Tibial nerve (tissue), 4 donors: Measurements from ENCODE around the gene OBSCN. TPM values are rescaled to one million over a fixed set of nuclear protein-coding genes. Genes with fewer than 3 reads are reported as not detected.

ENCODE experiments used
- DNase-seq, 2 donors: peaks; one replicate each; pipeline ENCODE4 v3.0.0-alpha.2; 2019; ENCODE audit warnings: low spot score in 2 of 2
- H3K27ac ChIP-seq, 4 donors: fragments of 200-600 bp; sonication (generic) in 3 of 4; one replicate each; pipeline ENCODE4 v1.5.1; 2017 to 2019; ENCODE audit warnings: mild to moderate bottlenecking in 1 of 4
- H3K27me3 ChIP-seq, 2 donors: fragments of 200-600 bp; sonication (generic) in 1 of 2; one replicate each; pipeline versions ENCODE4 v1.5.1 to v1.6.0; 2017 to 2019
- H3K36me3 ChIP-seq, 3 donors: fragments of 200-600 bp; sonication (generic); one replicate each; pipeline ENCODE4 v1.5.1; 2018 to 2019
- H3K4me1 ChIP-seq, 4 donors: fragments of 200-600 bp; sonication (generic) in 3 of 4; one replicate each; pipeline ENCODE4 v1.5.1; 2017 to 2019
- H3K4me3 ChIP-seq, 4 donors: fragments of 200-600 bp; sonication (generic) in 3 of 4; one replicate each; pipeline ENCODE4 v1.5.1; 2017 to 2019; ENCODE audit warnings: mild to moderate bottlenecking in 1 of 4, moderate library complexity in 1 of 4
- H3K9me3 ChIP-seq, 4 donors: fragments of 200-600 bp; sonication (generic) in 3 of 4; one replicate each; pipeline ENCODE4 v1.5.1; 2017 to 2019
- CTCF ChIP-seq, 5 experiments: fragments of 200-600 bp in 3 of 5; fragments of 450-650 bp in 2 of 5; sonication (generic) in 3 of 5; IDR thresholded peaks; one replicate each; pipeline ENCODE4 v1.5.1; 2016 to 2019; ENCODE audit warnings: antibody characterized with exemption in 5 of 5, mild to moderate bottlenecking in 3 of 5, moderate library complexity in 2 of 5
- EP300 ChIP-seq, 2 donors: sonication (generic); formaldehyde crosslinking; IDR thresholded peaks; one replicate each; pipeline ENCODE4 v1.6.1; 2017; ENCODE audit warnings: antibody characterized with exemption in 2 of 2, mild to moderate bottlenecking in 1 of 2
- POLR2A ChIP-seq, 2 donors: fragments of 450-650 bp; IDR thresholded peaks; one replicate each; pipeline ENCODE4 v1.6.1; 2017; ENCODE audit warnings: antibody characterized with exemption in 2 of 2, mild to moderate bottlenecking in 2 of 2, moderate library complexity in 2 of 2
- WGBS, 2 donors: methylation state at CpG; one replicate each; pipeline ENCODE4 v1.1.5; 2018; 5-methylcytosine and 5-hydroxymethylcytosine counted together
- total RNA-seq, 4 donors: library from RNA; depleted of rRNA; stranded (reverse); fragments of >200 nt; gene quantifications; one replicate each; pipeline ENCODE4 v1.1.0, GENCODE V29; 2016

The OBSCN gene
- total RNA-seq, 4 donors from 2014 or later, result 8.5 to 22.6 (median 19.0) TPM

- Histone ChIP-seq H3K4me1 (peaks cover 0 to 18% (median 0%) of the 10 kb centered on the region in 4 donors), H3K4me3 (no peak overlapping the region), H3K27ac (peak overlapping the region; percentile 5 to 69 (median 60)), H3K9me3 (no peaks in the 10 kb centered on the region), H3K36me3 (peaks cover 0 to 72% (median 8%) of the 10 kb centered on the region in 3 donors), H3K27me3 (no peaks in the 10 kb centered on the region)
- WGBS, 2 donors, result 74 to 83% methylated on average over 9 of the region's 9 CpGs
- no peak for DNase-seq
- TF ChIP-seq CTCF (IDR thresholded peaks at IDR 0.05), result no peak
- TF ChIP-seq EP300 (IDR thresholded peaks at IDR 0.05), result no peak
- TF ChIP-seq POLR2A (IDR thresholded peaks at IDR 0.05), result no peak
Measured at GRCh38 chr1:228393811-228394570, 186.1 kb downstream of the OBSCN start.

- 89 to 92% methylated on average over 34 to 37 of the region's 38 CpGs for WGBS, 2 donors
- peaks cover 0 to 80% (median 8%) of the 10 kb centered on the region in 3 donors for H3K36me3 ChIP-seq
- DNase-seq, result no peak
Measured at GRCh38 chr1:228394571-228395394, 186.9 kb downstream of the OBSCN start.

GRCh38 chr1:228396770-228397662 lies 189.2 kb downstream of the OBSCN start:
- WGBS, 2 donors, result 88 to 89% methylated on average over 17 to 21 of the region's 21 CpGs
- H3K4me3 ChIP-seq, result no peak overlapping the region
- peaks cover 0 to 18% (median 0%) of the 10 kb centered on the region in 4 donors for H3K4me1 ChIP-seq
- no peaks in the 10 kb centered on the region for H3K27me3 ChIP-seq
- peaks cover 0 to 94% (median 8%) of the 10 kb centered on the region in 3 donors for H3K36me3 ChIP-seq
- DNase-seq, result no peak
- no peaks in the 10 kb centered on the region for H3K9me3 ChIP-seq
- H3K27ac ChIP-seq, result no peak overlapping the region
- TF ChIP-seq CTCF (IDR thresholded peaks at IDR 0.05), result no peak
- TF ChIP-seq EP300 (IDR thresholded peaks at IDR 0.05), result no peak
- no peak for TF ChIP-seq POLR2A (IDR thresholded peaks at IDR 0.05)

More at GRCh38 chr1:228394571-228395394, 186.9 kb downstream of the OBSCN start:
- H3K27me3 ChIP-seq, result no peaks in the 10 kb centered on the region
- peak overlapping the region in 1 of 4 donors; percentile 69 for H3K27ac ChIP-seq
- H3K4me3 ChIP-seq, result no peak overlapping the region
- TF ChIP-seq EP300 (IDR thresholded peaks at IDR 0.05), result no peak
- no peak for TF ChIP-seq CTCF (IDR thresholded peaks at IDR 0.05)
- TF ChIP-seq POLR2A (IDR thresholded peaks at IDR 0.05), result no peak
- H3K9me3 ChIP-seq, result no peaks in the 10 kb centered on the region
- H3K4me1 ChIP-seq, result peaks cover 0 to 18% (median 0%) of the 10 kb centered on the region in 4 donors

DNA sequence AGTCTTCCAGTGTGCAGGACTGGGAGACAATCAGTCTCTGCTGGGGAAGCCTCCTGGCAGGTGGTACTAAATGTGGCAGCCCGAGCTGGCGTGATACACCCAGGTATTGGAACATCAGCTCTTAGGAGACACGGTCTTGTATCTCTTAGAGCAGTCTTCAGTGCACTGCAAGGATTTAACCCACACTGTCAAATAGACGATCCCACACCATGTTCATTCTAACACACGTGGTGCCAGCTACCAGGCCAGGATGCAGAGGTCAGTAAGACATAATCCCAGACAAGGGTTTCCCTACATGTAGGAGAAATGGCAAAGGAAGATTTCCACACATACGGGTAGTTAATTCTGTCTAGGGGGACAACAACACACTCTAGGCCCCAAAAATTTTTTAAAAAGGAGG lies 190.1 kb downstream of the OBSCN start:
- 87 to 97% methylated on average over 6 of the region's 6 CpGs for WGBS, 2 donors
- H3K4me3 ChIP-seq, result no peak overlapping the region
- H3K27me3 ChIP-seq, result no peaks in the 10 kb centered on the region
- no peaks in the 10 kb centered on the region for H3K9me3 ChIP-seq
- no peak overlapping the region for H3K27ac ChIP-seq
- TF ChIP-seq EP300 (IDR thresholded peaks at IDR 0.05) (no peak), POLR2A (IDR thresholded peaks at IDR 0.05) (no peak), CTCF (IDR thresholded peaks at IDR 0.05) (no peak)
- H3K4me1 ChIP-seq, result peaks cover 0 to 17% (median 0%) of the 10 kb centered on the region in 4 donors
- DNase-seq, result no peak
- peaks cover 0 to 92% (median 8%) of the 10 kb centered on the region in 3 donors for H3K36me3 ChIP-seq
